G401 (cell line): ENCODE measurements around the gene ATF7IP. TPM values are rescaled to one million over a fixed set of nuclear protein-coding genes. Genes with fewer than 3 reads are reported as not detected.

ENCODE experiments used
- DNase-seq: peaks from one replicate; pipeline ENCODE4 v3.0.0-alpha.2; 2015; ENCODE audit warnings: low spot score
- in situ Hi-C: cut with HindIII; loops from 2 replicates; pipeline ENCODE4 v1.10.0; 2016; ENCODE audit warnings: low sequenced_read_pairs, mixed read lengths
- total RNA-seq: library from RNA; depleted of rRNA; stranded (reverse); fragments of >200 nt; shearing (Covaris generic); gene quantifications from 2 replicates; pipeline ENCODE4 v1.2.3, GENCODE V29; 2014

The ATF7IP gene
- total RNA-seq, 1 experiment from 2014 or later, result 34.2 TPM

- in situ Hi-C loops, result no loop called here
Measured at GRCh38 chr12:14454098-14454907, 88.8 kb downstream of the ATF7IP start.

GRCh38 chr12:14460212-14460841 is 94.8 kb downstream of the ATF7IP start:
- in situ Hi-C loops, result no loop called here
- no peak for DNase-seq

More at GRCh38 chr12:14454098-14454907, 88.8 kb downstream of the ATF7IP start:
- DNase-seq, result peak; percentile 31

- in situ Hi-C loops, result no loop called here
- no peak for DNase-seq
Measured at GRCh38 chr12:14471497-14471896, 106.0 kb downstream of the ATF7IP start.

- in situ Hi-C loops, result no loop called here
- DNase-seq, result no peak
Measured at GRCh38 chr12:14473707-14474287, 108.3 kb downstream of the ATF7IP start.

- DNase-seq, result no peak
- in situ Hi-C loops, result no loop called here
Measured at GRCh38 chr12:14479004-14479403, 113.5 kb downstream of the ATF7IP start.

- DNase-seq, result no peak
- in situ Hi-C loops, result no loop called here
Measured at GRCh38 chr12:14481201-14481600, 115.7 kb downstream of the ATF7IP start.

GRCh38 chr12:14482361-14482760 is 116.9 kb downstream of the ATF7IP start:
- no peak for DNase-seq
- in situ Hi-C loops, result no loop called here

- no peak for DNase-seq
- in situ Hi-C loops, result no loop called here
Measured at GRCh38 chr12:14482886-14483285, 117.4 kb downstream of the ATF7IP start.

- in situ Hi-C loops, result no loop called here
- DNase-seq, result no peak
Measured at GRCh38 chr12:14495326-14495725, 129.8 kb downstream of the ATF7IP start.

GRCh38 chr12:14505626-14506596 is 140.4 kb downstream of the ATF7IP start:
- in situ Hi-C loops, result no loop called here

GRCh38 chr12:14510574-14510973 is 145.1 kb downstream of the ATF7IP start:
- no peak for DNase-seq
- in situ Hi-C loops, result no loop called here

More at GRCh38 chr12:14505626-14506596, 140.4 kb downstream of the ATF7IP start:
- no peak for DNase-seq

GRCh38 chr12:14514154-14514842 is 148.8 kb downstream of the ATF7IP start:
- no peak for DNase-seq
- in situ Hi-C loops, result no loop called here

GRCh38 chr12:14514946-14515345 is 149.5 kb downstream of the ATF7IP start:
- in situ Hi-C loops, result no loop called here
- DNase-seq, result no peak

GRCh38 chr12:14521822-14522221 is 156.3 kb downstream of the ATF7IP start:
- in situ Hi-C loops, result no loop called here
- DNase-seq, result no peak

- in situ Hi-C loops, result no loop called here
- no peak for DNase-seq
Measured at GRCh38 chr12:14525964-14526363, 160.5 kb downstream of the ATF7IP start.

GRCh38 chr12:14532152-14532551 is 166.7 kb downstream of the ATF7IP start:
- DNase-seq, result no peak
- in situ Hi-C loops, result no loop called here

GRCh38 chr12:14537088-14537487 is 171.6 kb downstream of the ATF7IP start:
- DNase-seq, result no peak
- in situ Hi-C loops, result no loop called here

- in situ Hi-C loops, result no loop called here
- no peak for DNase-seq
Measured at GRCh38 chr12:14540801-14541462, 175.4 kb downstream of the ATF7IP start.
